HL-60 (cell line): Measurements from ENCODE around the gene PARP6.

ENCODE experiments used
- DNase-seq, 2 experiments: peaks; one replicate each; pipeline ENCODE4 v3.0.0-alpha.2; 2010 to 2020; ENCODE audit warnings: low read depth in 1 of 2, low spot score in 1 of 2
- H3K27ac ChIP-seq: fragments of 250-450 bp; sonication (Bioruptor Pico); replicated peaks from 2 replicates; pipeline ENCODE4 v1.5.1; 2020; ENCODE audit warnings: mild to moderate bottlenecking, moderate library complexity
- H3K27me3 ChIP-seq: fragments of 250-450 bp; sonication (Bioruptor Pico); 2 replicates; pipeline ENCODE4 v1.5.1; 2021; ENCODE audit warnings: mild to moderate bottlenecking, moderate library complexity; ENCODE audit not compliant: insufficient read depth, poor library complexity, severe bottlenecking
- H3K4me3 ChIP-seq: replicated peaks from 2 replicates; pipeline ENCODE4 v1.5.1; 2011; ENCODE audit warnings: mild to moderate bottlenecking, control low read depth, low read length; ENCODE audit not compliant: insufficient read depth
- GABPA ChIP-seq: IDR thresholded peaks from 2 replicates; pipeline ENCODE4 v1.6.1; 2012; ENCODE audit warnings: low read depth
- POLR2AphosphoS5 ChIP-seq: IDR thresholded peaks from 2 replicates; pipeline ENCODE4 v1.6.1; 2012; ENCODE audit warnings: low read depth
- SPI1 ChIP-seq: IDR thresholded peaks from 2 replicates; pipeline ENCODE4 v1.6.1; 2012; ENCODE audit warnings: low read depth, mild to moderate bottlenecking, borderline replicate concordance
- TF ChIP-seq, protein P1 (sequence below): IDR thresholded peaks from 2 replicates; pipeline ENCODE4 v1.6.1; 2012; ENCODE audit warnings: low read depth; ENCODE audit not compliant: insufficient replicate concordance
- TF ChIP-seq, protein P2 (sequence below): IDR thresholded peaks from one replicate; pipeline ENCODE4 v1.5.1; 2011; ENCODE audit warnings: low read length, control low read depth, inconsistent platforms; ENCODE audit not compliant: insufficient read depth

PARP6 gene

DNA sequence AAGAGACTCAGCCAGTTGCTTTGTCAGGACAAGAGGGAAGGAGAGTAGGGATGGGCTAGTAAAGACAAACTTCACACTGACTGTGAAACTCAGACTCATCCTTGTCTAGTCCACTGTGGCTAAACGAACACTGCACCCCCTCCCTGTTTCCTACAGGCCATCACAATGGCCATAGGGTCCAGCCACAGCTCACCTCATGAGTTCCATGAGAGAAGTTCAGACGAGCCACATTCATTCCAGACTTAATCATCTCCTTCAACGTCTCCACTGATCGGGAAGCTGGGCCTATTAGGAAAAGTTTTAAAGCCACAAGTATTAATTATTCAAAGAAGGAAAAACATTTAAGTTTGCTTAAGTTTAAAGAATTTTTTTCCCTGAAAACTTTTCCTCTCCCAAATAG, 55.1 kb downstream of the PARP6 start:
- TF ChIP-seq SPI1 = no peak
- TF ChIP-seq, protein P1, sequence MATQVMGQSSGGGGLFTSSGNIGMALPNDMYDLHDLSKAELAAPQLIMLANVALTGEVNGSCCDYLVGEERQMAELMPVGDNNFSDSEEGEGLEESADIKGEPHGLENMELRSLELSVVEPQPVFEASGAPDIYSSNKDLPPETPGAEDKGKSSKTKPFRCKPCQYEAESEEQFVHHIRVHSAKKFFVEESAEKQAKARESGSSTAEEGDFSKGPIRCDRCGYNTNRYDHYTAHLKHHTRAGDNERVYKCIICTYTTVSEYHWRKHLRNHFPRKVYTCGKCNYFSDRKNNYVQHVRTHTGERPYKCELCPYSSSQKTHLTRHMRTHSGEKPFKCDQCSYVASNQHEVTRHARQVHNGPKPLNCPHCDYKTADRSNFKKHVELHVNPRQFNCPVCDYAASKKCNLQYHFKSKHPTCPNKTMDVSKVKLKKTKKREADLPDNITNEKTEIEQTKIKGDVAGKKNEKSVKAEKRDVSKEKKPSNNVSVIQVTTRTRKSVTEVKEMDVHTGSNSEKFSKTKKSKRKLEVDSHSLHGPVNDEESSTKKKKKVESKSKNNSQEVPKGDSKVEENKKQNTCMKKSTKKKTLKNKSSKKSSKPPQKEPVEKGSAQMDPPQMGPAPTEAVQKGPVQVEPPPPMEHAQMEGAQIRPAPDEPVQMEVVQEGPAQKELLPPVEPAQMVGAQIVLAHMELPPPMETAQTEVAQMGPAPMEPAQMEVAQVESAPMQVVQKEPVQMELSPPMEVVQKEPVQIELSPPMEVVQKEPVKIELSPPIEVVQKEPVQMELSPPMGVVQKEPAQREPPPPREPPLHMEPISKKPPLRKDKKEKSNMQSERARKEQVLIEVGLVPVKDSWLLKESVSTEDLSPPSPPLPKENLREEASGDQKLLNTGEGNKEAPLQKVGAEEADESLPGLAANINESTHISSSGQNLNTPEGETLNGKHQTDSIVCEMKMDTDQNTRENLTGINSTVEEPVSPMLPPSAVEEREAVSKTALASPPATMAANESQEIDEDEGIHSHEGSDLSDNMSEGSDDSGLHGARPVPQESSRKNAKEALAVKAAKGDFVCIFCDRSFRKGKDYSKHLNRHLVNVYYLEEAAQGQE = no peak
- TF ChIP-seq GABPA = no peak
- TF ChIP-seq, protein P2, sequence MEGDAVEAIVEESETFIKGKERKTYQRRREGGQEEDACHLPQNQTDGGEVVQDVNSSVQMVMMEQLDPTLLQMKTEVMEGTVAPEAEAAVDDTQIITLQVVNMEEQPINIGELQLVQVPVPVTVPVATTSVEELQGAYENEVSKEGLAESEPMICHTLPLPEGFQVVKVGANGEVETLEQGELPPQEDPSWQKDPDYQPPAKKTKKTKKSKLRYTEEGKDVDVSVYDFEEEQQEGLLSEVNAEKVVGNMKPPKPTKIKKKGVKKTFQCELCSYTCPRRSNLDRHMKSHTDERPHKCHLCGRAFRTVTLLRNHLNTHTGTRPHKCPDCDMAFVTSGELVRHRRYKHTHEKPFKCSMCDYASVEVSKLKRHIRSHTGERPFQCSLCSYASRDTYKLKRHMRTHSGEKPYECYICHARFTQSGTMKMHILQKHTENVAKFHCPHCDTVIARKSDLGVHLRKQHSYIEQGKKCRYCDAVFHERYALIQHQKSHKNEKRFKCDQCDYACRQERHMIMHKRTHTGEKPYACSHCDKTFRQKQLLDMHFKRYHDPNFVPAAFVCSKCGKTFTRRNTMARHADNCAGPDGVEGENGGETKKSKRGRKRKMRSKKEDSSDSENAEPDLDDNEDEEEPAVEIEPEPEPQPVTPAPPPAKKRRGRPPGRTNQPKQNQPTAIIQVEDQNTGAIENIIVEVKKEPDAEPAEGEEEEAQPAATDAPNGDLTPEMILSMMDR = no peak
- TF ChIP-seq POLR2AphosphoS5 = no peak
- H3K27me3 ChIP-seq = no peaks in the 10 kb centered on the region
- H3K27ac ChIP-seq = no peak overlapping the region
- no peak overlapping the region for H3K4me3 ChIP-seq
- peak in 1 of 2 experiments; percentile 44 for DNase-seq

DNA sequence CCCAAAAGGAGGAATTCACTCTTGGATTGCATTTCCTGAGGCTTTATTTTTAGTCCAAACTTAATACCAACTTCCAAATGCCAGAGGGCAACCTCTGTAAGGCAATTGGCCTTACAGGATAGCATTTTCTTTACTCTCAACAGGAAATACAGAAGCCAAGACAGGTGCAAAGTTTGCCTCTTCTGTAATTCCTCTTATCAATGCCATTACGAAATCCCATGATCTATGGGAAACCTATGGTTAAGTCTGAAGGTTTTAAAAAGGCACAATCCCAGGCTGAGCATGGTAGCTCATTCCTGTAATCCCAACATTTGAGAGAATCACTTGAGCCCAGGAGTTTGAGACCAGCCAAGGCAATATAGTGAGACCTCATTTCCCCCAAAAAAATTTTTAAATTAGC, 56.3 kb downstream of the PARP6 start:
- H3K4me3 ChIP-seq = no peak overlapping the region
- no peaks in the 10 kb centered on the region for H3K27me3 ChIP-seq
- no peak overlapping the region for H3K27ac ChIP-seq
- no peak for TF ChIP-seq POLR2AphosphoS5
- TF ChIP-seq, protein P1 = no peak
- TF ChIP-seq GABPA = no peak
- no peak for TF ChIP-seq SPI1
- TF ChIP-seq, protein P2 = no peak
- peak in 1 of 2 experiments; percentile 38 for DNase-seq

DNA sequence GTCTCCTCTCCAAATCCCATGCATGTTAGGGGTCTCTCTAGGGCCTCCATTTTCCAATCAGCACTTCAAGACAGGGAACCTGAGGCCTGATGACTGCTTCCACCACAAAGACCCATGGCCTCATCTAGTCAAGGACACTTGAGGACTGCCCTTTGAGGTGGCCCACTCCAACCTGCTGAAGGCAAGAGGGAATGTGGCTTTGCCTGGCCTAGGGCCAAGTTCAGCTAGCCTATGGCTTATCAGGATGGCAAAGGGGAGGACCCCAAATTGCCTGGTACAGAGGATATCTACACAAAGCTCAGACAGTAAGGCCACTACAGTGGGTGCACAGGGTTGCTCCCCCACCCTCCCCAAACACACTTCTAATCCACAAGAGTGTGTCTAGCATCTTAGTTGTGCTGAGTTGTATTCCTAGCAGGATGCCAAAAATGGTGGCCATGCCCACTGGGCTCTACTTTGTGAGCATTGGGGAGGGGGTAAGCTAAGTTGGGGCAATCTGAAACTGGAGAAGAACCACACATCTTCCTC, 64.7 kb downstream of the PARP6 start:
- TF ChIP-seq GABPA (no peak), POLR2AphosphoS5 (peak; percentile 54)
- Histone ChIP-seq H3K4me3 (no peak overlapping the region), H3K27me3 (no peaks in the 10 kb centered on the region), H3K27ac (no peak overlapping the region)
- peak in 1 of 2 experiments; percentile 11 for DNase-seq

DNA sequence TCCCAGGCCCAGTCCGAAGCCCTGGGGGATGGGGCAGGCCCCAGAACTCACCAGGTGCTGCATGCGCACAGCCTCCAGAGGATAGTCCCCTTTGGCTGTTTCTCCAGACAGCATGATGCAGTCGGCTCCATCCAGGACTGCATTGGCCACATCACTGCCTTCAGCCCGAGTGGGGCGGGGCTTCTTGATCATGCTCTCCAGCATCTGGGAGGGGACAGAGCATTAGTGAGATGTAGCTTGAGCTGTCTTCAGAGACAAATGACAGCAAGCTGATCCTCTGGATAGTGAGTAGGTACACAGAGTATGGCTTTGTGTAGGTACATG, 65.7 kb downstream of the PARP6 start:
- no peaks in the 10 kb centered on the region for H3K27me3 ChIP-seq
- DNase-seq = no peak
- H3K4me3 ChIP-seq = no peak overlapping the region
- TF ChIP-seq, protein P1 = no peak
- TF ChIP-seq GABPA (no peak), POLR2AphosphoS5 (no peak; the same call in 1 of the 2 replicates), SPI1 (no peak)
- TF ChIP-seq, protein P2 = no peak
- no peak overlapping the region for H3K27ac ChIP-seq
